ENCODE results near the gene GRIN3A. TPM values are rescaled to one million over a fixed set of nuclear protein-coding genes. Genes with fewer than 3 reads are reported as not detected.
A peak's percentile ranks its signal among the peaks of the same experiment; 100 is the strongest.

Gene GRIN3A
- total RNA-seq, 4 donors from 2014 or later: not detected

DNA sequence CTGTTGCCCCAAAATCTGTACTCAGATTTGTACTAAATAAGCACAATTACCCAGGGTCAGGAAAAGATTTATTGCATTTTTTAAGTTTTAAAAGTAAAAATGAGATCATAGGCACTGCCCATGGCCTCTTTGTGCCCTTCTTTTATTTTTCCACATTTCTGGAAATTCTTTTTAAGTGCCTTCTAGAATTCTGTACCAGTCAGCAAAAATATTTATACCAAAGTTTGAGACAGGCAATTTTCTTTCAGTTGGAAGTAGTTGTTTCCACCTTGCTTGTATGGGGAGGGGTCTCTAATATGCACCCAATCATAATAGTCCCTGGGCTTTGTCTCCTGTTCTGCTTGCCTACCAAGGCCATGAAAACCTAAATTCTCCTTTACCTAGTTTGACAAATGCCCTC, 210.4 kb downstream of the GRIN3A start:
- ATAC-seq (ENCODE audit: low FRiP score): no peak
- TF ChIP-seq, protein P1, sequence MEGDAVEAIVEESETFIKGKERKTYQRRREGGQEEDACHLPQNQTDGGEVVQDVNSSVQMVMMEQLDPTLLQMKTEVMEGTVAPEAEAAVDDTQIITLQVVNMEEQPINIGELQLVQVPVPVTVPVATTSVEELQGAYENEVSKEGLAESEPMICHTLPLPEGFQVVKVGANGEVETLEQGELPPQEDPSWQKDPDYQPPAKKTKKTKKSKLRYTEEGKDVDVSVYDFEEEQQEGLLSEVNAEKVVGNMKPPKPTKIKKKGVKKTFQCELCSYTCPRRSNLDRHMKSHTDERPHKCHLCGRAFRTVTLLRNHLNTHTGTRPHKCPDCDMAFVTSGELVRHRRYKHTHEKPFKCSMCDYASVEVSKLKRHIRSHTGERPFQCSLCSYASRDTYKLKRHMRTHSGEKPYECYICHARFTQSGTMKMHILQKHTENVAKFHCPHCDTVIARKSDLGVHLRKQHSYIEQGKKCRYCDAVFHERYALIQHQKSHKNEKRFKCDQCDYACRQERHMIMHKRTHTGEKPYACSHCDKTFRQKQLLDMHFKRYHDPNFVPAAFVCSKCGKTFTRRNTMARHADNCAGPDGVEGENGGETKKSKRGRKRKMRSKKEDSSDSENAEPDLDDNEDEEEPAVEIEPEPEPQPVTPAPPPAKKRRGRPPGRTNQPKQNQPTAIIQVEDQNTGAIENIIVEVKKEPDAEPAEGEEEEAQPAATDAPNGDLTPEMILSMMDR (IDR thresholded peaks at IDR 0.05): no peak
- no peak for DNase-seq (ENCODE audit: low spot score)

DNA sequence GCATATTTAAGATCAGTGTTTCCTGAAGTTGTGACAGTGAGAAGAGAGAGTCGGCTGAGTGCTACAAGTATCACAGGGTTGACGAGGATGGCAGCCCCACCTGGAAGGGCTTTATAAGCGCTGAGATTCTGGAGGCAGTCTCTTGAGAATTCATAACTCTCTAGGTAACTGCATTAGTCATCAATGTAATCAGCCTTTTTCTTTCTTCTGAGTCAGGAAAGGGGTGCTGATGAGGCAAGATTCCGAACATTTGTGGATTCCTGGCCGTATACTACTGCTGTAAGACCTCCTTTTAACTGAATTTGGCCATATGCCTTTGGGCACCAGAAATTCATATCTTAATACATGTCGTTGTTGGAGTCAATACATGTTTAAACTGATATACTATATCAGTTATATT, 211.4 kb downstream of the GRIN3A start:
- ATAC-seq (ENCODE audit: low FRiP score) (peak; percentile 56), DNase-seq (ENCODE audit: low spot score) (no peak)
- TF ChIP-seq, protein P1 (IDR thresholded peaks at IDR 0.05): no peak

DNA sequence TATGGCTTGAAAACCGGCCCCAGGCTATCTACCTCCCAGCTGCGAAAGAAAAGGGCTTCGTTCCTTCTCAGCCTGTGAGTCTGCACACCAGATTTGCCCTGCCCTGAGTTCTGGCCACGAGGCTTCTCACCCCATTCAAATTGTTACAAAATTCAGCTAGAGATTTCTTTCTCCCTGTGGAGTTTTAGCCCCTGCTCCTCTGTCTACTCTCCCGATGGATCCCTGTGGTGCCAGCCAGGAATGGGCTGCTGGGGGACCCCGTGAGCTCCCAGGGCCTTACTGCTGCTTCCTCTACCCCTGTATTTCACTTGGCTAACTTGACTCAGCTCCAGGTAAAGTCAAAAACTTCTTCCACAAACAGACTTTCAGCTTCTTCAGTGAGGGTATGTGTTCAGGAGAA, 214.1 kb downstream of the GRIN3A start:
- TF ChIP-seq, protein P1 (IDR thresholded peaks at IDR 0.05): no peak
- ATAC-seq (ENCODE audit: low FRiP score): no peak
- no peak for DNase-seq (ENCODE audit: low spot score)

Other genes starting within 250 kb of the GRIN3A start
- gene RNF20, start 204.8 kb downstream of the GRIN3A start, total RNA-seq: 10 to 100 TPM; 14.2 to 25.4 (median 19.8) TPM
- not detected for gene PPP3R2, start 143.7 kb downstream of the GRIN3A start, total RNA-seq

All from omental fat pad (tissue), 4 donors.